ENCODE measurements around the gene PRIM2.
"Not testable (repeated sequence)": the region's sequence is repeated elsewhere in the genome, so short reads cannot be mapped to it uniquely, and the experiment has no call there.

DNA sequence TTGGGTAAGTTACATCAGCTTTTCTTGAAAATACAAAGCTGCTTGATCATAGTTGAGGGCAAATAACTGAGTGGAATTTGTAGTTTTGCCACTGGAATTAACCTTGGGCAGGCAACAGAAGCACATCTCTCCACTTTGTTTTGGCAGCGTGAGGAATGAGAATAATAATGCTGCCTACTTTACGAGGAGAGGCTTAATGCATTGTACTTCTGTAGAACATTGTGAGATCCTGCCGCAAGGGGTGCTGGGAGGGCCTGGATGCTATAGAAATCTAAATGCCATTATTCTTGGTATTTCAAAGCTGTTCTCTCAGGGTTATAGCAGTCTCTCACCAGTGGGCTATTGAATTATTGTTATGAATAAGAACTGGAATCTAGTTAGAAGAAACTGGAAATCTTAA is 353.8 kb downstream of the PRIM2 start:
- TF ChIP-seq, protein P1, sequence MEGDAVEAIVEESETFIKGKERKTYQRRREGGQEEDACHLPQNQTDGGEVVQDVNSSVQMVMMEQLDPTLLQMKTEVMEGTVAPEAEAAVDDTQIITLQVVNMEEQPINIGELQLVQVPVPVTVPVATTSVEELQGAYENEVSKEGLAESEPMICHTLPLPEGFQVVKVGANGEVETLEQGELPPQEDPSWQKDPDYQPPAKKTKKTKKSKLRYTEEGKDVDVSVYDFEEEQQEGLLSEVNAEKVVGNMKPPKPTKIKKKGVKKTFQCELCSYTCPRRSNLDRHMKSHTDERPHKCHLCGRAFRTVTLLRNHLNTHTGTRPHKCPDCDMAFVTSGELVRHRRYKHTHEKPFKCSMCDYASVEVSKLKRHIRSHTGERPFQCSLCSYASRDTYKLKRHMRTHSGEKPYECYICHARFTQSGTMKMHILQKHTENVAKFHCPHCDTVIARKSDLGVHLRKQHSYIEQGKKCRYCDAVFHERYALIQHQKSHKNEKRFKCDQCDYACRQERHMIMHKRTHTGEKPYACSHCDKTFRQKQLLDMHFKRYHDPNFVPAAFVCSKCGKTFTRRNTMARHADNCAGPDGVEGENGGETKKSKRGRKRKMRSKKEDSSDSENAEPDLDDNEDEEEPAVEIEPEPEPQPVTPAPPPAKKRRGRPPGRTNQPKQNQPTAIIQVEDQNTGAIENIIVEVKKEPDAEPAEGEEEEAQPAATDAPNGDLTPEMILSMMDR (IDR thresholded peaks at IDR 0.05), result not testable (repeated sequence)
- TF ChIP-seq POLR2A (IDR thresholded peaks at IDR 0.05), result not testable (repeated sequence)

Data from thyroid gland (tissue), 4 donors.